Upper lobe of left lung (tissue), 6 donors: ENCODE measurements around the gene TOP1. TPM values are rescaled to one million over a fixed set of nuclear protein-coding genes. Genes with fewer than 3 reads are reported as not detected.
A peak's percentile ranks its signal among the peaks of the same experiment; 100 is the strongest.

Experiments used
- ATAC-seq, 2 donors: fragments of 200-7000 bp; cut with Tn5 transposase; one replicate each; pipeline ENCODE4 v1.9.1; 2022; ENCODE audit warnings: mild to moderate bottlenecking in 2 of 2, moderate library complexity in 2 of 2; ENCODE audit not compliant: low FRiP score in 2 of 2
- DNase-seq, 2 donors: peaks; one replicate each; pipeline ENCODE4 v3.0.0-alpha.2; 2019 to 2020
- H3K27ac ChIP-seq, 4 donors: fragments of 200-600 bp; sonication (generic); one replicate each; pipeline ENCODE4 v1.5.1; 2016 to 2019
- H3K27me3 ChIP-seq, 4 donors: fragments of 200-600 bp; sonication (generic); one replicate each; pipeline ENCODE4 v1.5.1; 2017 to 2019
- H3K36me3 ChIP-seq, 4 donors: fragments of 200-600 bp; sonication (generic); one replicate each; pipeline ENCODE4 v1.5.1; 2016 to 2019
- H3K4me1 ChIP-seq, 4 donors: fragments of 200-600 bp; sonication (generic); one replicate each; pipeline ENCODE4 v1.5.1; 2018 to 2019
- H3K4me3 ChIP-seq, 4 donors: fragments of 200-600 bp; sonication (generic); one replicate each; pipeline ENCODE4 v1.5.1; 2017 to 2019; ENCODE audit warnings: mild to moderate bottlenecking in 2 of 4, moderate library complexity in 1 of 4
- H3K9me3 ChIP-seq, 4 donors: fragments of 200-600 bp; sonication (generic); one replicate each; pipeline ENCODE4 v1.5.1; 2018 to 2019
- EP300 ChIP-seq, 4 donors: sonication (generic); formaldehyde crosslinking; IDR thresholded peaks; one replicate each; pipeline ENCODE4 v1.5.1; 2017; ENCODE audit warnings: antibody characterized with exemption in 4 of 4, control low read depth in 2 of 4
- POLR2A ChIP-seq, 4 donors: fragments of 450-650 bp; IDR thresholded peaks; one replicate each; pipeline ENCODE4 v1.5.1; 2016 to 2017; ENCODE audit warnings: antibody characterized with exemption in 4 of 4, mild to moderate bottlenecking in 2 of 4
- POLR2AphosphoS5 ChIP-seq, 2 donors: sonication (generic); formaldehyde crosslinking; IDR thresholded peaks; one replicate each; pipeline ENCODE4 v1.5.1; 2017; ENCODE audit warnings: antibody characterized with exemption in 2 of 2
- WGBS, 2 donors: methylation state at CpG; one replicate each; pipeline ENCODE4 v1.1.5; 2017 to 2018; 5-methylcytosine and 5-hydroxymethylcytosine counted together
- total RNA-seq, 6 donors: library from RNA; depleted of rRNA in 4 of 6; stranded (reverse); fragments of >200 nt in 4 of 6; gene quantifications; one replicate each; pipeline versions ENCODE4 v1.1.0 to v1.2.1, GENCODE V29; 2016 to 2021
- TF ChIP-seq, protein P1 (sequence below), 6 experiments: fragments of 450-650 bp in 4 of 6; fragments of 200-600 bp in 2 of 6; sonication (generic) in 2 of 6; IDR thresholded peaks; one replicate each; pipeline ENCODE4 v1.5.1; 2016 to 2019; ENCODE audit warnings: antibody characterized with exemption in 6 of 6
- donor health status: DM: no; HTN: no; CAD: no; lungs with moderate emphysema.
- donor health status: DM: no; HTN: yes; CAD: no; lungs with severe emphysema.

The TOP1 gene
- total RNA-seq, 6 donors from 2014 or later: 39.8 to 94.2 (median 49.0) TPM

DNA sequence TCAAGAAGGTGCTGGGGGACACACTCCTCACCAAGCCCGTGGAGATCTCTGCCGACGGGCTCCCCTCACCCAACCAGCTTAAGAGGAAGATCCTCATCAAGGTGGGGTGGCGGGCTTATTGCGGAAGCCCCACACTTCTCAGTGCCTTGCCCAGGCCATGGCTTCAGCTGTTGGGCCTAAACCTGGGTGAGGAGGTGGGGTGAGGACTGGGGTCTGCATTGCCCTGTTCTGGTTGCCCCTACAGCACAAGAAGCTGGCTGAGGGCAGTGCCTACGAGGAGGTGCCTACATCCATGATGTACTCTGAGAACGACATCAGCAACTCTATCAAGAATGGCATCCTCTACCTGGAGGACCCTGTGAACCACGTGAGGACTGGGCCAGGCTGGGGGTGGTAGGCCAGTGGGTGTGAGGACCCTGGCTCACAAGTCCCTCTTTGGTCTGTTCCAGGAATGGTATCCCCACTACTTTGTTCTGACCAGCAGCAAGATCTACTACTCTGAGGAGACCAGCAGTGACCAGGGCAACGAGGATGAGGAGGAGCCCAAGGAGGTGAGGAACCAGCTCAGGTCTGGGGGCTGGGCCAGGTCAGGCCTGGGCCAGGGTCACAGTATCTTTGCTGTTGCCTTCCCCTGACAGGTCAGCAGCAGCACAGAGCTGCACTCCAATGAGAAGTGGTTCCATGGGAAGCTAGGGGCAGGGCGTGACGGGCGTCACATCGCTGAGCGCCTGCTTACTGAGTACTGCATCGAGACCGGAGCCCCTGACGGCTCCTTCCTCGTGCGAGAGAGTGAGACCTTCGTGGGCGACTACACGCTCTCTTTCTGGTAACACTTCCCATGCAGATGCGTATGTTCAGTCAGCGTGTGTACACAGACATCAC, 136.6 kb downstream of the TOP1 start:
- TF ChIP-seq POLR2AphosphoS5 (IDR thresholded peaks at IDR 0.05) (no peak), POLR2A (IDR thresholded peaks at IDR 0.05) (no peak), EP300 (IDR thresholded peaks at IDR 0.05) (no peak)
- TF ChIP-seq, protein P1, sequence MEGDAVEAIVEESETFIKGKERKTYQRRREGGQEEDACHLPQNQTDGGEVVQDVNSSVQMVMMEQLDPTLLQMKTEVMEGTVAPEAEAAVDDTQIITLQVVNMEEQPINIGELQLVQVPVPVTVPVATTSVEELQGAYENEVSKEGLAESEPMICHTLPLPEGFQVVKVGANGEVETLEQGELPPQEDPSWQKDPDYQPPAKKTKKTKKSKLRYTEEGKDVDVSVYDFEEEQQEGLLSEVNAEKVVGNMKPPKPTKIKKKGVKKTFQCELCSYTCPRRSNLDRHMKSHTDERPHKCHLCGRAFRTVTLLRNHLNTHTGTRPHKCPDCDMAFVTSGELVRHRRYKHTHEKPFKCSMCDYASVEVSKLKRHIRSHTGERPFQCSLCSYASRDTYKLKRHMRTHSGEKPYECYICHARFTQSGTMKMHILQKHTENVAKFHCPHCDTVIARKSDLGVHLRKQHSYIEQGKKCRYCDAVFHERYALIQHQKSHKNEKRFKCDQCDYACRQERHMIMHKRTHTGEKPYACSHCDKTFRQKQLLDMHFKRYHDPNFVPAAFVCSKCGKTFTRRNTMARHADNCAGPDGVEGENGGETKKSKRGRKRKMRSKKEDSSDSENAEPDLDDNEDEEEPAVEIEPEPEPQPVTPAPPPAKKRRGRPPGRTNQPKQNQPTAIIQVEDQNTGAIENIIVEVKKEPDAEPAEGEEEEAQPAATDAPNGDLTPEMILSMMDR (IDR thresholded peaks at IDR 0.05): no peak
- Histone ChIP-seq H3K36me3 (peaks cover 50 to 93% (median 84%) of the 10 kb centered on the region in 4 donors), H3K4me3 (no peak overlapping the region), H3K9me3 (no peaks in the 10 kb centered on the region), H3K27ac (no peak overlapping the region), H3K4me1 (peaks cover 0 to 7% (median 2%) of the 10 kb centered on the region in 4 donors), H3K27me3 (no peaks in the 10 kb centered on the region)
- 88 to 89% methylated on average over 21 to 24 of the region's 24 CpGs for WGBS, 2 donors
- DNase-seq: no peak
- no peak for ATAC-seq

DNA sequence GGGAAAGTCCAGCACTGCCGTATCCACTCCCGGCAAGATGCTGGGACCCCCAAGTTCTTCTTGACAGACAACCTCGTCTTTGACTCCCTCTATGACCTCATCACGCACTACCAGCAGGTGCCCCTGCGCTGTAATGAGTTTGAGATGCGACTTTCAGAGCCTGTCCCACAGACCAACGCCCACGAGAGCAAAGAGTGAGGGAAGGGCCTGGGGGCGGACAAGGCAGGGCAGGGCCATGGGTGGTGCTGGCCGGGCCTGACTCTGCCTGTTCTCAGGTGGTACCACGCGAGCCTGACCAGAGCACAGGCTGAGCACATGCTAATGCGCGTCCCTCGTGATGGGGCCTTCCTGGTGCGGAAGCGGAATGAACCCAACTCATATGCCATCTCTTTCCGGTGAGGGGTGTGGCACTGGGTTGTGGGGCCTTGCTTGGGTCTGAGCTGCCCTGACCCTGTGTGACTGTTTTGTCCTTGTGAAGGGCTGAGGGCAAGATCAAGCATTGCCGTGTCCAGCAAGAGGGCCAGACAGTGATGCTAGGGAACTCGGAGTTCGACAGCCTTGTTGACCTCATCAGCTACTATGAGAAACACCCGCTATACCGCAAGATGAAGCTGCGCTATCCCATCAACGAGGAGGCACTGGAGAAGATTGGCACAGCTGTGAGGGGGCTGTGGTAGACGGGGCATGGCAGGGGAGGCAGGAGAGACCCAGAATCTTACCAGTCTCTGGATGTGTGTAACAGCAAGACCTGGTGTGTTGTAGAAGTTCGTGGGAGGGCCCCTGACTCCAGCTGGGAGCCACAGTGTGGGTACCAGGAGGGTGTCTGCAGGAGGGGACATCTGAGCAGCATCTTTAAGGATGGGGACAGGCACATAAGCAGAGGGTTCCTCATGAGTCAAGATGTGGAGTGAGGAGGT, 137.8 kb downstream of the TOP1 start:
- Histone ChIP-seq H3K4me3 (no peak overlapping the region), H3K9me3 (no peaks in the 10 kb centered on the region), H3K36me3 (peaks cover 50 to 99% (median 88%) of the 10 kb centered on the region in 4 donors), H3K27ac (peak overlapping the region in 1 of 4 donors; percentile 21), H3K27me3 (no peaks in the 10 kb centered on the region), H3K4me1 (peaks cover 0 to 5% (median 2%) of the 10 kb centered on the region in 4 donors)
- DNase-seq (no peak), ATAC-seq (no peak)
- TF ChIP-seq, protein P1 (IDR thresholded peaks at IDR 0.05): no peak
- TF ChIP-seq POLR2AphosphoS5 (IDR thresholded peaks at IDR 0.05) (no peak), POLR2A (IDR thresholded peaks at IDR 0.05) (no peak)
- WGBS, 2 donors: 93 to 94% methylated on average over 24 to 27 of the region's 27 CpGs

DNA sequence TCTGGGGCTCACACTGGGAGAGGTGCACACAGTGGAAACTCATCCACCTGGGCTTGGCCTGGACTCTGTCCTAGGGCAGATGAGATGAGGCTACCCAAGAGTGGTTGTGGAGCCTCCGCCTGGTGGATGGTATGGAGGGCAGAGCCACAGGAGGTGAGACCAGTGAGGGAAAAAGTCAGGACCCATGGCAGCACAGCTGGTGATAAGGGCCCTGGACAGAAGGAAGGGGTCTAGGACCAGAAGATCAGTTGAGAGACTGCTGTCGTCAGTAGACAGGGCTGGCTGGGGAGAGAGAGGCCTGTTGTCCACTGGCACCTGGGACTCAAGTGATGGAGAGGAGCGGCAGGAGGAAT, 138.5 kb downstream of the TOP1 start:
- TF ChIP-seq, protein P1 (IDR thresholded peaks at IDR 0.05): no peak
- TF ChIP-seq POLR2A (IDR thresholded peaks at IDR 0.05) (no peak), POLR2AphosphoS5 (IDR thresholded peaks at IDR 0.05) (no peak), EP300 (IDR thresholded peaks at IDR 0.05) (no peak)
- DNase-seq (no peak), ATAC-seq (no peak)
- Histone ChIP-seq H3K27ac (peak overlapping the region in 1 of 4 donors; percentile 21), H3K4me1 (peaks cover 3 to 6% (median 5%) of the 10 kb centered on the region in 4 donors), H3K36me3 (peaks cover 50 to 99% (median 88%) of the 10 kb centered on the region in 4 donors), H3K27me3 (no peaks in the 10 kb centered on the region), H3K9me3 (no peaks in the 10 kb centered on the region), H3K4me3 (no peak overlapping the region)
- 89 to 95% methylated on average over 3 of the region's 3 CpGs for WGBS, 2 donors

DNA sequence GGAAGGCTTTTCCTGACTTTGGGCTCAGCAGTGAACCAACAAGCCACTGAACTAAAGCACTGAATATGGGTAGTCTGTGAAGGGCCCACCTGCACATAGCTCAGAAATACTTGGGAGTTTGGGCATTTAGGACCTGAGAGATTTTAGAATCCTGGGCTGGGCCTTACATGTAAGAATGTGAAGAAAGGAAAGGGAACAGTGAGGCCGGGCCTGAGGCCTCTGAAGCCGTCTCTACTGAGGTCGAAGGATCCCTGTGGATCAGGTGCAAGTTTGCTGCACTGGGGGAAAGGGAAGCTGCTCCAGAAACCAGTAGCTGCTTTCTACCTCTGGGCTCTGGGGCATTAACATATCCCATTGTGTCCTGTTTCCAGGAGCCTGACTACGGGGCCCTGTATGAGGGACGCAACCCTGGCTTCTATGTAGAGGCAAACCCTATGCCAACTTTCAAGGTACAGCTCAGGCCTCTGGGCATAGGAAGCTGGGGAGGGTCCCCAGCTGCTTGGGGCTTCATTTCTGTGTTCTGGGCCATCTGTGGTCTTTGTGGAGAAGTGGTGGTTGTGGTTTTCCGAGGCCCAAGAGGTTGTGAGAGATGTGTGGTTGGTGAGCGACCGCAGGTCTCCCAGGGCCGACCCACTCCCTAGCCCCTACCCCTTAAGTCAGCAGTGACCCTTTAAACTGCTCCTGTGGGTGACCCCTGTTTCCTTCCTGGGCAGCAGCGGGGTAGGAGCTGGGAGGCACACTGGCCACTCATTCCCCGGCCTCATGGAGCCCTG, 139.0 kb downstream of the TOP1 start:
- peak overlapping the region in 1 of 4 donors; percentile 24 for H3K27ac ChIP-seq
- H3K9me3 ChIP-seq: no peaks in the 10 kb centered on the region
- H3K4me1 ChIP-seq: peaks cover 7 to 12% (median 10%) of the 10 kb centered on the region in 4 donors
- ATAC-seq (no peak), DNase-seq (no peak)
- peaks cover 45 to 99% (median 87%) of the 10 kb centered on the region in 4 donors for H3K36me3 ChIP-seq
- 75 to 80% methylated on average over 8 to 11 of the region's 11 CpGs for WGBS, 2 donors
- no peaks in the 10 kb centered on the region for H3K27me3 ChIP-seq
- H3K4me3 ChIP-seq: no peak overlapping the region
- TF ChIP-seq POLR2A (IDR thresholded peaks at IDR 0.05) (no peak), EP300 (IDR thresholded peaks at IDR 0.05) (no peak), POLR2AphosphoS5 (IDR thresholded peaks at IDR 0.05) (no peak)
- TF ChIP-seq, protein P1 (IDR thresholded peaks at IDR 0.05): no peak
